RPMI7951 (cell line): Measurements from ENCODE around the gene PGLYRP1. TPM values are rescaled to one million over a fixed set of nuclear protein-coding genes. Genes with fewer than 3 reads are reported as not detected.

Experiments used
- DNase-seq: peaks from one replicate; pipeline ENCODE4 v3.0.0-alpha.2; 2012; ENCODE audit warnings: low read depth
- total RNA-seq: library from RNA; depleted of rRNA; stranded (reverse); fragments of >200 nt; shearing (Covaris generic); gene quantifications from 2 replicates; pipeline ENCODE4 v1.2.3, GENCODE V29; 2014; rRNA removed

Gene PGLYRP1, protein sequence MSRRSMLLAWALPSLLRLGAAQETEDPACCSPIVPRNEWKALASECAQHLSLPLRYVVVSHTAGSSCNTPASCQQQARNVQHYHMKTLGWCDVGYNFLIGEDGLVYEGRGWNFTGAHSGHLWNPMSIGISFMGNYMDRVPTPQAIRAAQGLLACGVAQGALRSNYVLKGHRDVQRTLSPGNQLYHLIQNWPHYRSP
- total RNA-seq, result not detected in 2 replicates

DNA sequence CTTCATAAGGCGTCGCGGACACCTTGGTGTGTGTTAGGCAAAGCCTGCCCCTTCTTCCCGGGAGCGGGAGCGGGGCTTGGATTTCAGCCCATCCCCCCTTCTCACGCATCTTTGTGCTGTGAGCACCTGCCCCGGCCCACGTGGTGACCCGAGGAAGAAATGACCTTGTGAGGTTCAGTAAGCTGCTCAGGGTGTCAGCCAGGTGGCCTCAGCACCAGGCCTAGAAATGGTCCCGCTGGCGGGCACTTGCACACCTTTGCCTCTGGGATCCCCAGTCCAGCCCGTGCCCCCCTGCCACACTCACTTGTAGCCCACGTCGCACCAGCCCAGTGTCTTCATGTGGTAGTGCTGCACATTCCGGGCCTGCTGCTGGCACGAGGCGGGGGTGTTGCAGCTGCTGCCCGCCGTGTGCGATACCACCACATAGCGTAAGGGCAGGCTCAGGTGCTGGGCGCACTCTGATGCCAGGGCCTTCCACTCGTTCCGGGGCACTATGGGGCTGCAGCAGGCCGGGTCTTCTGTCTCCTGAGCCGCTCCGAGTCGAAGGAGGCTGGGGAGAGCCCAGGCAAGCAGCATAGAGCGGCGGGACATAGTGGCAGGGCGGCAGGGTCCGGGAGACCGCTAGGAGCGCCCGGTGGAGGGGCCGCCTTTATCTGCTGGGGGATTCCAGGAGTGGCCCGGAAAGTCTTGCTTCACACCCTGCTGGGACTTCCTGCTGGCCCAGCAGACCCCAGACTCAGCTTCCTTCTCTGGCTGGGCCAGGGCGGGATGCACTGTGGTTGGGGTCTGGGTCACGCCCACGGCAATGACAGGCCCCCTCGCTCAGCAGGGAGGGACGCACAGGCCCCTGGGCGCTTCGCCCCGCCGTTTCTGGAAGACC lies at the start of gene PGLYRP1:
TSS of gene PGLYRP1 (minus strand) at position 623 of the 880 bp plus-strand sequence. CDS start at position 591, 32 bp downstream.
- DNase-seq, result no peak

DNA sequence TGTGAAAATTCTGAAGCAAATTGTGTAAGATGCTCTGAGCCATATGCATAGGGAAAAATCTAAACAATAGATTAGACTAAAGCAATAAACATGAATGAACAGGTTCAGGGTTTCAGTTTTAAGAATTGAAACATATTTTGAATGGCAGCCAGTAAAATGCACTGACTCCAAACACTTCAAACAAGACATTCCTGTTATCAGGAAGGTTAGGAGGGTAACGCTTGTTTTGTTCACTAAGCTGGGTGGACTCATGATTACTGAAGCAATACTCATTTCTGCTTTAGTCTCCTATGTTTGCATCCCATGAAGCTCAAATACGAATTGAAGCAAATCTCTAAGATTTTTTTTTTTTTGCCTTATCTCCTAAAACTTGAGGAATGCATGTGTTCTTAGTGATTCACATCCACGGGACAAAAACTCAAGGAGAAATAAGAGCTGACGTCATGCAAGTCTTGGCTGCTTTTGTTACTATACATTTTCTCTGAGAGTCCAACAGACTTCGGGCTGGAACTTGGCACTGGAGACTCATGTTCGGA lies 47.0 kb upstream of the PGLYRP1 start:
- DNase-seq, result peak; percentile 88

DNA sequence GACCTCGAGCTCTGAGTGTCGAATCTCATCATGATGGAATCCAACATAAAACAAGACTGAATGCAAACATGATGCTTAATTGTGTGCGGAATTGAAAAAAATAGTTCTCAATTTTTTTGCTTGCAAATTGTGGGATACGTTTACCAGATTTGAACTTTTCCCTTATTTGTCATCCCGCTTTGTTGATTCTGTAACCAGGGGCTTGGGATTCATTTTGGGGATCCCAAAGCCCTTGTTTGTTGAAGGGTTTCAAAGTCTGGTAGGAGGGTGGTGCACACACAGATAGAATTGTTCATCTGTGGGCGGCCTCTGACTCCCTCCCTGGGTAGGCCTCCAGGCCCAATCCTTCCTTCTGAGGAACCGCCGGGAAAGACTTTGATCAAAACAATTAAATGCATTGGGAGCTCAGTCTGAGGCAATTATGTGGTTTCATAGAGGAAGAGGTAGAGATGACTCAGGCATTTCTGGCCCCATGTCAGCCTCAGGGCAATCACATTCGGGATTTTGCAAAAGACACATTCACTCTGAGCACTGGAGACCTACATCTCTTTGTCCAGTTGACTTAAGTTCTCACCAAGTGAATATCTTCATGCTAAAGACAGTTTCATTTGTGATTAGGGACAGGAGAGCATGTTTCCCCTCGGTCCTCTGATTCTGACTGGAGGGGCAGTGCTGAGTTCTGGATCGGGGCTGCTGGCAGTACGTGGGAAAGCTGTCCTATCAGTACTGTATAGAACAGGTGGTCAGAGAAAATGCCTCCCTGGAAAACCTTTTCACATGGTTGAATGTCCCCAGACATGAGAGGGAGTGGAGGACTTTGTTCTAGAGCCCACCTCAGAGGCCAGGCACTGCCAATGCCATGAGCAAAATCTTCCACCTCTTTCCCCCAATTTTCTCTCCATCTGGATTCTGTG lies 45.7 kb upstream of the PGLYRP1 start:
- peak; percentile 100 for DNase-seq

DNA sequence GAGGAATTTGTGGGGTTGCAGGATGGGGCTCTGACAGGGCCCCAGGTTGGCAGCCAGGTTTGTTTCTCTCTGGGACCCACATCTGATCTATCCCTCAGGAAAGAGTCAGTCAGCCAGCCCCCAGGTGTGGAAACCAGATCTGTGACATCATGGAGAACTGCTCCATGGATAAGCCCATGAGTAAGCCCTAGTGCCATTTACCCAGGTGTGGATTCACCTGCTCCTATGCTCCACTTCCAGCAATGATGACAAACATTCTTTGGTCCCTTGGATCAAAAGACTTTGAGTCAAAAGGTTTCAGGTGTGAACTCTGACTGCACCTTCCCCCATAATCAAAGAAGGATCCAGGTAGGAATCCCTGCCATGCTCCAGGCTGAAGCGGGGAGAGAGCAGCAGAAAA lies 44.8 kb upstream of the PGLYRP1 start:
- DNase-seq, result no peak

DNA sequence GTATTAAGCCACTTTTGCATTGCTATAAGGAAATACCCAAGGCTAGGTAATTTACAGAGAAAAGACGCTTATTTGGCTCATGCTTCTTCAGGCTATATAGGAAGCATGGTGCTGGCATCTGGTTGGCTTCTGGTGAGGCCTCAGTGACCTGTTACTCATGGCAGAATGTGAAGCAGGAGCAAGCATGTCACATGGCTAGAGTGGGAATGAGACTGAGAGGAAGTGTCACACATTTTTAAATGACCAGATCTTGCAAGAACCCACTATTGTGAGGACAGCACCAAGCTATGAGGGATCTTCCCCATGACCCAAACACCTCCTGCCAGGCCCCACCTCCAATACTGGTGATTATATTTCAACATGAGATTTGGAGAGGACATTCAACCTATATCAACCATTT lies 43.6 kb upstream of the PGLYRP1 start:
- peak; percentile 46 for DNase-seq

DNA sequence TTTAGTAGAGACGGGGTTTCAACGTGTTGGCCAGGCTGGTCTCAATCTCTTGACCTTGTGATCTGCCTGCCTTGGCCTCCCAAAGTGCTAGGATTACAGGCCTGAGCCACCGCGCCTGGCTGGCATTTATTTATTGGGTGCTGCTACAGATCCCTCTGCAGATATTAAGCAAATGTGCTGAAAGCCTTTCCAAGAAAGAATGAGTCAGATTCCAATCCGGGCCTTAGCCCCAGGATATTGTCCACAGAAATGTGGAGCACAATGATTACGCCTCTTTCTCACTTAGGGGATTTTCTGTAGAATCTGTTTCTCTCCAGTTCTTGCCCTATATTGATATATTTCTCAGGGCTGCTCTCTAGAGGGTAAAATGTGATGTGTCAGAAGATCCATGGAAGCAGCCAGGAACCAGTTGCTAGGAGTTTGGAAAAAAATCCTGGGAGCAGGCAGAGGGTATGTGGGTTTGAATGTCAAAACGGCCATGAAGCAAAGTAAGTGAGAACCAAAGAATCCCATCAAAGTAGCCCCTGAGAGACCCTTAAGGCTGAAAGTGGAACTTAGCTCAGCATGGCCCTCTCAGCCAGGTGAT lies 42.7 kb upstream of the PGLYRP1 start:
- DNase-seq, result peak; percentile 97

DNA sequence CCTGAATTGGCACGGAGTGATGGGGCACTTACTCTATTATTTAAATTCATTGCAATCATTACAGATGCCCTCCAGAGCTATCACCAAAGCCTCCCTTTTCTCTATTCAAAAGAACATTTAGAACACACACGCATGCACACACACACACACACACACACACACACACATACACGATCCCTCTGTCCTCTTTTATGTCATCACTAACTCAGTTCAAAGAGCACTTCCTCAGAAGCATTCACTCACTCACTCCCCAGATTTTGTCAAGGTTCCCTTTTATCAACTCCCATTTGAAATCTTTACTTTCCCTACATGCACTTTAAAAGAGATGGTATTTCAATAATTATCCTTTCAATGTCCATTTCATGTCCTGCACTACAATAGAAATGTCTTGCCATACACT lies 40.3 kb upstream of the PGLYRP1 start:
- DNase-seq, result no peak

DNA sequence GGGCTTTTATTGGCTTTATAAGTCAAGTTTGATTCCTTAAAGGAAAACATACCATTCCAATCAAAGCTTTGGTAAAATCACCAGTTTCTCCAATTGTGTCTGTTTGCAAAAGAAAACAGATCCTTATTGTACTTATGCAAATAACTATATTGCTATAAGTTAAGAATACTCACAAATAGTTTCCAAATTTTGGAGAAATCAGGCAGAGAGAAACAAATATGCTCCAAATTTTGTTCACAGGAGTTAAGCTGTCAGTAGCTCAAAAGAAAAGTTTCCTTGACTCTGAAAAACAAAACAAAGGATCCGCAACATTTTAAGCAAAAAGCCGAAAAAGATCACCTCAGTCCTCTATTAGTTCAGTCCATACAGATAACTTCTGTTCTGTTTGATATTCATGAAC lies 37.2 kb upstream of the PGLYRP1 start:
- DNase-seq, result no peak

DNA sequence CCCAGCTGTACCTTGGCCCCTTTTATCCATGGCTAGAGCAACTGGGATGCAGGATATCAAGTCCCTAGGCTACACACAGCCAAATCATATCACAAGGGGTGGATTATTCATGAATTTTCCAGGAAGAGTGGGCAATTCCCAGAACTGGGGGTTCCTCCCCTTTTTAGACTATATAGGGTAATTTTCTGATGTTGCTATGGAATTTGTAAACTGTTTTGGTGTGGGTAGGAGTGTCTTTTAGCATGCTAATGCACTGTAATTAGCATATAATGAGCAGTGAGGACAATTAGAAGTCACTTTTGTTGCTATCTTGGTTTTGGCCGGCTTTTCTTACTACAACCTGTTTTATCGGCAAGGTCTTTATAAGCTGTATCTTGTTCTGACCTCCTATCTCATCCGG lies 35.9 kb upstream of the PGLYRP1 start:
- DNase-seq, result no peak

DNA sequence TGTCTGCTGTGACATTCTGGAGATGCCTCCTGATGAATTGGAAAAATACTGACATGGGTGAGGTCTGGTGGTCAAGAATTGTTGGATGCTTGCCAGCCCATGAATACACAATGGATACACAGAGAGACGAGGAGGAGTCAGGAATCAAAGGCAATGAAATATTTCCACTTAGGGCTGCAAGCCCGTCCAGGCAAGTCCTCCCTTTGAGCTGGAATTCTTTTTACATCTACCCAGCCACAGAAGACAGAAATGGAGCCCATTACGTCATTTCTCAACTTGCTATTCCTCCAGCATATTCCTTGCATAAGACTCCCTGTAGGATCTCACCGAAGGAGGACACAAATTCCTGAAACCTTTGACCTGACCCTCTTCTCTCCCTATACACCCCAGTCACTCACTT lies 33.7 kb upstream of the PGLYRP1 start:
- peak; percentile 55 for DNase-seq

DNA sequence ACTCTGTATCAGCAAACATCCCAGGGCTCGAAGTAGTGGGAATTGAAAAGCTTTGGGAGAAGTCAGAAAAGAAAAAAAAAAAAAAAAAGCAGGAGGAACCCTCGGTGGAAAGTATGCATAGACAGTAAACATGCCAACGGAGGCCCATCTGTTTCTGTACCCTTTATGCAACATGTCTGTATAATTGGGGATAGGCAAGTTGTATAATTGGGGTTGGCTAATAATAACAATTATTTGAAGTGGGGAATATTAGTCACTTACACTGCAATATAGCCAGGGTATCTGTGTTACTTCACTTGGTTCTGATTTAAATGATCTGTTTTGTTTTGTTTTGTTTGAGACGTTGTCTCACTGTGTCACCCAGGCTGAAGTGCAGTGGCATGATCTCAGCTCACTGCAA lies 30.0 kb upstream of the PGLYRP1 start:
- no peak for DNase-seq

DNA sequence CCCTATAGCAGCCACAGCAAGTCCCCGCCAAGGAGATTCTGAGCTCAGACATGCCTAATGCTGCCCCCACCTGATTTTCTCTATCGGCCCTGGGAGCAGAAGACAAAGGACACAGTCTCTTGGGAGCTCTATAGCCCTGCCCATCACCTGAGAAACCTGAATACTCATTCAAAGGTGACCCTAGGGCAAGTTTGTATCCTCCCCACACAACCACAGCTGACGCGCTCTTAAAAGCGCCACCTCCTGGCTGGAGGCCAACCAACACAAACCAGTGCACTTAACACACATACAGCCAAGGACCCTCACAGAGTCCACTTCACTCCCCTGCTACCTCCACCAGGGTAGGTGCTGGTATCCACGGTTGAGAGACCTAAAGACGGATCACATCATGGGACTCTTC lies 26.7 kb upstream of the PGLYRP1 start:
- no peak for DNase-seq

DNA sequence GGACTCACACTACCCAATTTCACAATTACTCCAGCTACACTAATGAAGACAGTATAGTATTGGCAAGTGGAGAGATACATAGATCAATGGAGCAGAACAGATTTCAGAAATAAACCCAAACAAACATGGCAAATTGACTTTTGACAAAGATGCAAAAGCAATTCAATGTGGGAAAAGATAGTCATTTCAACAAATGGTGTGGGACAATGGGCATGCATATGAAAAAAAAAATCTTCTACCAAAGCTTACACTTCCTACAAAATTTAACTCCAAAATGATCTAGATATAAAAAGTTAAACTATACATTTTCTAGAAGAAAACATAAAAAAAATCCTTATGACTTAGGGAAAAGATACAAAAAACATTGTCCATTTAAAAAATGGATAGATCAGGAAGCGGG lies 20.7 kb upstream of the PGLYRP1 start:
- no peak for DNase-seq

DNA sequence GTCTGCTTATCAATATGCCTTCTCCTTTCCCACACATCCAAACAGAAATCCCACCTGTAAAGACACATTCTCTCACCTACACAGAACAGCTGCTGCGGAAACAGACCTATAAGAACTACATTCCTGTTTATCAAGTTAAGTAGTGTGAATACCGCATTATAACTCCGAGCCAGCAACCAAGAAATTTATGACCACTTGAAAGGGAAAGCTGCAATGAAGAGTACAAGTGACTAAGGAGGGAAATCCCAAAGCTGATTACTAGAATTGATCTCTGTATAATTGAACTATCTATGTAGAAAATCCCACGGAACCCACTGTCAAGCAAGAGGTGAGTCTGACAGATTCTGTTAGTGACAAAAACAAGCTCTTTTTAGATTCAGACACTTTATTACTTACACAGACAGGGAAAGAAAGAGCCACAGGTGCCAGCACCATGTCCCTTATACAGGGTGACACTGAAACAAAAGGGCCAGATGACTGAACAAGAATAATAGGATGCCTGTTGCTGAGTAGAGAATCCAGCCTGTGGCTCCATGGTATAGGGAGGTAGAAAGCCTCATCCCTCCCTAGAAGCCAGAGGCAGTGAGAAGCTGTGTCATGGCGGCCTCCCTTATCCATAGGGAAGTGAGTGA lies 19.5 kb upstream of the PGLYRP1 start:
- no peak for DNase-seq

DNA sequence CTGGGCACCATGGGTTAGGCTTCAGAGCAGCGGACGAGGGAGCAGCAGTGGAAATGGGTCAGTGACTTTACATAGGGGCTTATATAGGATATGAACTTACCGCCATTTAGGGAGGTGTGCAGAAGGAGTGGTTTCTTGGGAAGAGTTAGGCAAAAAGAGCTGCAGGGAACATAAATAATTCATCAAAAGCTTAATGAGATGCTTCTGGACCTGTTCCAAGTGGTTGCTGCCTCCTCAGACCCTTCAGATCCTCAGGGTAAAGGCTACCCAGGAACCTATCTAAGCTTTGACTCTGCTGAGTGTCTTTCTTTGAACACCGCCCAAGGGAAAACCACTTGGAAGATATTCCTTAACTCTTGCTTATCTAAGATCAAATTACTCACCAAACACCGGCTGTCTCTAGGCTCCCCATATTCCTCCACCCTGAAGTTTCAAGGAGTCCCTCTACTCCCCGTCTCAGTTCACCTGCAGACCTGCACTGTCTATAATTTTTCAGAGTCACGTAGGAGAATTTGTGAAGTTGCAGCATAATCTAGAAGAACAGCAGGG lies 18.2 kb upstream of the PGLYRP1 start, which contains the start of gene IGFL4:
TSS of gene IGFL4 (minus strand) at position 51 of the 549 bp plus-strand sequence. CDS start at position 11, 40 bp downstream.
- DNase-seq, result peak; percentile 89

DNA sequence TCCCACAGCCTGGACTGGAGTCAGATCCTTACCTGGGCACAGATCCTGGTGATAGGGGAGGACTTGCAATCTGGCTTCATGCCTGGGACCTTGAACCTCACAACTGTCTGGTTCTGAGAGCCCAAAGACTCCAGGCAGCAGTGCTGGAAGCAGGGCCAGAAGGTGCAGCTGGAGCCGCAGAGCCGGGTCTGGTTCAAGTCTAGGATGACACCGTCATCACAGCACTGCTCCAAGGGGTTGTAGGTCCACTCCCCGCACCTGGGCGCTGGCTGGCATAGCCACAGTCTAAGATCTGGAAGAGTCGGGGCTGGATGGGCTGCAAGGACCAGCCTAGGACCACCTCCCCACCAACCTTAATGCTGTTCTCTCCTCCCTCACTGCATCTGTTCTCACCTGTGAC lies 17.3 kb upstream of the PGLYRP1 start:
- no peak for DNase-seq

DNA sequence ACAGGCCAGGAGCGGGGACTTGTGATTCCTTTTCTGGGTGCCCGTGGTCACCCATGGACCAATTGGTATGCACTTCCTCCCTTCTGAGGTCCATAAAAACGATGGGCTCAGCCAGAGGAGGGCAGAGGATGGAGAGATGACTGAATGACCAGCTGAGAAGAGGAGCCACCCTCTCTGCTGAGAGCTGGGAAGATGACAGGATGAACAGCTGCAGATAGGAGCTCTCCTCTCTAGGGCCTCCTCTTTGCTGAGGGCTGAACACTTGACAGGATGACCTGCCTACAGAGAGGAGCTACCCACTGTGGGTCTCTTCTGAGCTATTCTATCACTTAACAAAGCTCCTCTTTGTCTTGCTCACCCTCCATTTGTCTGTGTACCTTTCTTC lies 13.9 kb upstream of the PGLYRP1 start:
- no peak for DNase-seq

DNA sequence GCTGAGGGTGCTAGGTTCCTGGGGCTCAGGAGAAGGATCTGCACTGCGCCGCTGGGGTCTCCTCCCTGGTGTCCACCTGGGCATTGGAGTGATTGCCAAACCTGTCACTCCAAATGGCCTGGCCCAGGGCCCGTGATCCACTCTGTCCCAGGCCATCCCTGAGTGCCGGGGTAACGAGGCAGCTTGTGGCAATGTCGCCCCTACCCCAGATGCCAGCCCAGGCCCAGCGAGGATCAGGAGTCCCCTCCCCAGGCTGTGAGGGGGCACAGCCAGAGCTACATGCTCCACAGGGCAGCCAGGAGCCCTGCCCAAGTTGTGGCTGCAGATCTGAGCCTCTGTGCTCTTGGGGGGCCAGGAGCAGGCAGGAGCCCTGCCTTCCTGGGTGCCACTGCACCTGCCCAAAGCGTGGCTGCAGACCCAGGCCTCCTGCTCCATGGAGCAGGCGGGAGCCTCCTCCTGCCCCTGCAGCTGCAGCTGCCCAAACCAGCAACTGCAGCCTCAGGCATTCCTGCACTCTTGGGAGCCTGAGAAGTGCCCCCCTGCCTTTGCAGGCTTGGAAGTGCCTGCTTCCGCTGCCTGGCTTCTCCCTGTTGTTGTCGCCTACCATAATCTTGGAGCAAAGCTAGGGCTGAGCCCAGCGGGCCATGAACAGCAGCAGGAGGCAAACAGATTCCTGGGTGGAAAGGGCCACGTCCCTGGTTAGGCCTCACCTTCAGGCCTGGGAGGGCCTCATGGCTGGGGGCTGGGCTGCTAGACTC lies 13.3 kb upstream of the PGLYRP1 start:
- DNase-seq, result no peak

DNA sequence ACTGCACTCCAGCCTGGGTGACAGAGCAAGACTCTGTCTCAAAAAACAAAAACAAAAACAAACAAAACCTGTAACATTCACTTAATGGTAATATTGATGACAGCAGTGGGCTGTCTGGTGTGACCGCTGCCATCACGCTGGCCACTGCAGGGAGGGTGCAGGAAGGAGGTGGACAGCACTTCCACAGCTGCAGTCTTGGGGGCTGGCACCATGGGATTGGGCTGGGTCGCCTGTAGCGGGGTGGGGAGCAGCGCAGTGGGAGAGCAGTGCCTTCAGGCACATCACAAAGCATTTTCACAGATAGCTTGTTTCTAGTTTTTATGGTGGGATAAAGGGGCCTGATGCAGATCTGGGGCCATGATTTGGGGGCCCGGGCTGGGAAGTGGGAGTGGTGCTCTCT lies 12.7 kb upstream of the PGLYRP1 start:
- no peak for DNase-seq

DNA sequence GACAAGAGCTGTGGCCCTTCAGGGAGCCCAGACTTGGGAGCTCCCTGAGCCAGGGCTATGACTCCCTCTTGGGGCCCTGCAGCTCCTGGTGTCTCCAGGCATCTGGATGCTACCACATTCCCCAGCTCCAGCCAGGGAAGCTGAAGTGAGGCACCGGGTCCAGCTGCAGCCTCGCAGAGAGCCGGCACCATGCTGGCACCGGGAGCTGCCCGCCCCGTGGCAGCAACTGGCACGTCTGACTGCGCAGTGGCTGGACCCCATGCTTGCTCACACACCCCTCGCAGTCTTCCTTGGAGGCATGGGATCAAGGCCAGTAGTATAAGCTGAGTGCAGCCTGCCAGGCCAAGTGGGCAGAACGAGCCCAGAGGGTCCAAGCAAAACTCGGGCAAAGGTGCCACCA lies 10.5 kb upstream of the PGLYRP1 start:
- no peak for DNase-seq
